Stimulated activated CD4-positive, alpha-beta T cell treated with anti-CD3 and anti-CD28 coated beads, Interleukin-2, amount 100 ng/mL, for 24 hours (primary cell): ENCODE measurements around the gene ITPK1.
"Not testable (repeated sequence)": the region's sequence is repeated elsewhere in the genome, so short reads cannot be mapped to it uniquely, and the experiment has no call there.

Experiments used
- DNase-seq, 2 donors: peaks; one replicate each; pipeline ENCODE4 v3.0.0-alpha.2; 2020

Gene ITPK1

GRCh38 chr14:93128725-93129459 lies 13.2 kb upstream of the ITPK1 start:
- no peak for DNase-seq

GRCh38 chr14:93126111-93126510 lies 10.4 kb upstream of the ITPK1 start:
- no peak for DNase-seq

GRCh38 chr14:93122826-93123225 lies 7.1 kb upstream of the ITPK1 start:
- no peak for DNase-seq

- no peak for DNase-seq
Observed at GRCh38 chr14:93121030-93121834, 5.5 kb upstream of the ITPK1 start.

- DNase-seq = no peak
Observed at GRCh38 chr14:93120517-93120916, 4.8 kb upstream of the ITPK1 start.

GRCh38 chr14:93116676-93117200 lies 1.0 kb upstream of the ITPK1 start:
- no peak for DNase-seq

- DNase-seq = peak; percentile 81 to 92
Observed at GRCh38 chr14:93115069-93115820, 480 bp downstream of the ITPK1 start.

GRCh38 chr14:93114713-93115068 lies 1.0 kb downstream of the ITPK1 start:
- DNase-seq = peak; percentile 18 to 30

- peak in 1 of 2 donors; percentile 22 for DNase-seq
Observed at GRCh38 chr14:93114068-93114710, 1.5 kb downstream of the ITPK1 start.

GRCh38 chr14:93113678-93114067 lies 2.1 kb downstream of the ITPK1 start:
- DNase-seq = peak in 1 of 2 donors; percentile 22

GRCh38 chr14:93112891-93113677 lies 2.6 kb downstream of the ITPK1 start:
- DNase-seq = peak; percentile 84 to 86

GRCh38 chr14:93111541-93111940 lies 4.2 kb downstream of the ITPK1 start:
- DNase-seq = not testable (repeated sequence)

- DNase-seq = no peak
Observed at GRCh38 chr14:93110856-93111419, 4.8 kb downstream of the ITPK1 start.

- no peak for DNase-seq
Observed at GRCh38 chr14:93109572-93110481, 5.9 kb downstream of the ITPK1 start.

- no peak for DNase-seq
Observed at GRCh38 chr14:93108105-93108504, 7.6 kb downstream of the ITPK1 start.

- no peak for DNase-seq
Observed at GRCh38 chr14:93107453-93107852, 8.3 kb downstream of the ITPK1 start.

GRCh38 chr14:93106541-93107156 lies 9.1 kb downstream of the ITPK1 start:
- DNase-seq = no peak

GRCh38 chr14:93105856-93106255 lies 9.9 kb downstream of the ITPK1 start:
- not testable (repeated sequence) for DNase-seq

GRCh38 chr14:93105362-93105761 lies 10.4 kb downstream of the ITPK1 start:
- no peak for DNase-seq

- no peak for DNase-seq
Observed at GRCh38 chr14:93104961-93105360, 10.8 kb downstream of the ITPK1 start.
